Hematopoietic multipotent progenitor cell treated with erythropoietin and hydrocortisone succinate and interleukin-3 and kit ligand, for 4 days (in vitro differentiated cells): ENCODE results near the gene SEC16A.
A peak's percentile ranks its signal among the peaks of the same experiment; 100 is the strongest.

Source experiments
- DNase-seq: peaks from one replicate; pipeline ENCODE4 v3.0.0-alpha.2; 2015

SEC16A gene

GRCh38 chr9:136504512-136505348, 21.9 kb upstream of the SEC16A start:
- no peak for DNase-seq

GRCh38 chr9:136502940-136503550, 20.2 kb upstream of the SEC16A start:
- DNase-seq: no peak

GRCh38 chr9:136502196-136502595, 19.4 kb upstream of the SEC16A start:
- no peak for DNase-seq

GRCh38 chr9:136501686-136502085, 18.8 kb upstream of the SEC16A start:
- no peak for DNase-seq

- no peak for DNase-seq
These were observed 17.4 kb upstream of the SEC16A start for GRCh38 chr9:136499935-136500910.

- DNase-seq: no peak
These were observed 16.5 kb upstream of the SEC16A start for GRCh38 chr9:136499071-136499934.

- no peak for DNase-seq
These were observed 15.3 kb upstream of the SEC16A start for GRCh38 chr9:136497916-136498695.

GRCh38 chr9:136496801-136497620, 14.2 kb upstream of the SEC16A start:
- no peak for DNase-seq

GRCh38 chr9:136496181-136496580, 13.3 kb upstream of the SEC16A start:
- DNase-seq: no peak

- no peak for DNase-seq
These were observed 12.5 kb upstream of the SEC16A start for GRCh38 chr9:136495238-136495800.

- DNase-seq: no peak
These were observed 11.8 kb upstream of the SEC16A start for GRCh38 chr9:136494531-136495215.

- no peak for DNase-seq
These were observed 11.2 kb upstream of the SEC16A start for GRCh38 chr9:136494012-136494411.

GRCh38 chr9:136493567-136493971, 10.7 kb upstream of the SEC16A start:
- no peak for DNase-seq

GRCh38 chr9:136492978-136493522, 10.2 kb upstream of the SEC16A start:
- DNase-seq: no peak

GRCh38 chr9:136489731-136490130, 6.9 kb upstream of the SEC16A start:
- no peak for DNase-seq

GRCh38 chr9:136488247-136489214, 5.7 kb upstream of the SEC16A start:
- DNase-seq: peak; percentile 61

GRCh38 chr9:136487672-136488071, 4.8 kb upstream of the SEC16A start:
- DNase-seq: no peak
